GF-D8 (cell line): Measurements from ENCODE around the gene LRP11.
"Not testable (repeated sequence)": the region's sequence is repeated elsewhere in the genome, so short reads cannot be mapped to it uniquely, and the experiment has no call there.

Source experiments
- DNase-seq: peaks from one replicate; lab custom pipeline; 2025; lab: John Stamatoyannopoulos, UW

Gene LRP11

GRCh38 chr6:149869275-149869892 lies 5.2 kb upstream of the LRP11 start:
- no peak for DNase-seq

GRCh38 chr6:149867876-149868640 lies 3.9 kb upstream of the LRP11 start:
- DNase-seq, result no peak

- DNase-seq, result peak; percentile 47
These were observed 698 bp upstream of the LRP11 start for GRCh38 chr6:149864578-149865535.

- peak; percentile 30 for DNase-seq
These were observed 1.0 kb downstream of the LRP11 start for GRCh38 chr6:149862922-149863697.

- DNase-seq, result not testable (repeated sequence)
These were observed 1.8 kb downstream of the LRP11 start for GRCh38 chr6:149862424-149862738.

GRCh38 chr6:149861603-149862423 lies 2.3 kb downstream of the LRP11 start:
- DNase-seq, result no peak

- no peak for DNase-seq
These were observed 3.1 kb downstream of the LRP11 start for GRCh38 chr6:149860834-149861602.

GRCh38 chr6:149860513-149860833 lies 3.7 kb downstream of the LRP11 start:
- DNase-seq, result no peak

- no peak for DNase-seq
These were observed 4.2 kb downstream of the LRP11 start for GRCh38 chr6:149859938-149860337.

GRCh38 chr6:149859368-149859767 lies 4.8 kb downstream of the LRP11 start:
- DNase-seq, result no peak

GRCh38 chr6:149857541-149857940 lies 6.6 kb downstream of the LRP11 start:
- no peak for DNase-seq

- DNase-seq, result no peak
These were observed 7.7 kb downstream of the LRP11 start for GRCh38 chr6:149856256-149856994.

- DNase-seq, result no peak
These were observed 8.4 kb downstream of the LRP11 start for GRCh38 chr6:149855741-149856140.

- no peak for DNase-seq
These were observed 9.0 kb downstream of the LRP11 start for GRCh38 chr6:149855040-149855654.

GRCh38 chr6:149854532-149854931 lies 9.6 kb downstream of the LRP11 start:
- DNase-seq, result no peak

- not testable (repeated sequence) for DNase-seq
These were observed 10.1 kb downstream of the LRP11 start for GRCh38 chr6:149854017-149854416.

- DNase-seq, result no peak
These were observed 11.3 kb downstream of the LRP11 start for GRCh38 chr6:149852881-149853280.

GRCh38 chr6:149852180-149852579 lies 12.0 kb downstream of the LRP11 start:
- DNase-seq, result peak; percentile 32

- DNase-seq, result no peak
These were observed 12.6 kb downstream of the LRP11 start for GRCh38 chr6:149851461-149852110.
